Muscle of back (tissue), 13 donors: ENCODE measurements around the gene WFDC13. TPM values are rescaled to one million over a fixed set of nuclear protein-coding genes. Genes with fewer than 3 reads are reported as not detected.
"Not testable (repeated sequence)": the region's sequence is repeated elsewhere in the genome, so short reads cannot be mapped to it uniquely, and the experiment has no call there.

Experiments used
- DNase-seq, 3 donors: peaks; one replicate each; pipeline versions ENCODE4 v3.0.0 to v3.0.0-alpha.2; 2013
- long read RNA-seq, 9 donors: transcript quantifications; one replicate each; lab custom pipeline, GENCODE V29; 2026
- polyA plus RNA-seq, 10 donors: library from polyadenylated mRNA; unstranded; fragments of 120-200 nt; gene quantifications; one replicate each; pipeline ENCODE4 v1.2.1, GENCODE V29; 2013; ENCODE audit not compliant: insufficient read length in 10 of 10

The WFDC13 gene, protein sequence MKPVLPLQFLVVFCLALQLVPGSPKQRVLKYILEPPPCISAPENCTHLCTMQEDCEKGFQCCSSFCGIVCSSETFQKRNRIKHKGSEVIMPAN
- polyA plus RNA-seq: not detected
- long read RNA-seq, donor 1: 0 reads
- long read RNA-seq, donor 2: 0 reads
- long read RNA-seq, donor 3: 0 reads
- long read RNA-seq, donor 4: 0 reads
- long read RNA-seq, donor 5: 0 reads
- long read RNA-seq, donor 6: 0 reads
- long read RNA-seq, donor 7: 0 reads
- long read RNA-seq, donor 8: 0 reads
- long read RNA-seq, donor 9: 0 reads

GRCh38 chr20:45701873-45702272 lies at the start of gene WFDC13:
Gene WFDC13 (plus strand): TSS chr20:45702038. CDS start chr20:45702124, 86 bp downstream.
- DNase-seq: no peak

DNA sequence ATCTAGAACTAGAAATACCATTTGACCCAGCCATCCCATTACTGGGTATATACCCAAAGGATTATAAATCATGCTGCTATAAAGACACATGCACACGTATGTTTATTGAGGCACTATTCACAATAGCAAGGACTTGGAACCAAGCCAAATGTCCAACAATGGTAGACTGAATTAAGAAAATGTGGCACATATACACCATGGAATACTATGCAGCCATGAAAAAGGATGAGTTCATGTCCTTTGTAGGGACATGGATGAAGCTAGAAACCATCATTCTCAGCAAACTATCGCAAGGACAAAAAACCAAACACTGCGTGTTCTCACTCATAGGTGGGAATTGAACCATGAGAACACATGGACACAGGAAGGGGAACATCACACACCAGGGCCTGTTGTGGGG lies 44.8 kb upstream of the WFDC13 start:
- not testable (repeated sequence) for DNase-seq

DNA sequence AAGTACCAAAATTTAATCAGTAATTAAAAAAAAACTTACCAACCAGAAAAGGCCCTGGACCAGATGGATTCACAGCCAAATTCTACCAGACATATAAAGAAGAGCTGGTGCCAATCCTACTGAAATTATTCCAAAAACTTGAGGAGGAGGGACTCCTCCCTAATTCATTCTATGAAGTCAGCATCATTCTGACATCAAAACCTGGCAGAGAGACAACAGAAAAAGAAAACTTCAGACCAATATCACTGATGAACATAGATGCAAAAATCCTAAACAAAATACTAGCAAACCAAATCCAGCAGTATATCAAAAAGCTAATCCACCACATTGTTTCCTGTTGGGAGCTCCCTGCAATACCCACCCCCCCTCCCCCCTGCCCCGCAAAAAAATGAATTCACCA lies 31.7 kb upstream of the WFDC13 start, which contains the start of gene WFDC11:
WFDC11 (minus strand) TSS at position 101 of the 400 bp plus-strand sequence. CDS start 19,639 bp downstream, outside the sequence.
- DNase-seq: no peak

GRCh38 chr20:45672765-45673164 lies 29.1 kb upstream of the WFDC13 start:
- no peak for DNase-seq

GRCh38 chr20:45679650-45680049 lies 22.2 kb upstream of the WFDC13 start:
- no peak for DNase-seq

DNA sequence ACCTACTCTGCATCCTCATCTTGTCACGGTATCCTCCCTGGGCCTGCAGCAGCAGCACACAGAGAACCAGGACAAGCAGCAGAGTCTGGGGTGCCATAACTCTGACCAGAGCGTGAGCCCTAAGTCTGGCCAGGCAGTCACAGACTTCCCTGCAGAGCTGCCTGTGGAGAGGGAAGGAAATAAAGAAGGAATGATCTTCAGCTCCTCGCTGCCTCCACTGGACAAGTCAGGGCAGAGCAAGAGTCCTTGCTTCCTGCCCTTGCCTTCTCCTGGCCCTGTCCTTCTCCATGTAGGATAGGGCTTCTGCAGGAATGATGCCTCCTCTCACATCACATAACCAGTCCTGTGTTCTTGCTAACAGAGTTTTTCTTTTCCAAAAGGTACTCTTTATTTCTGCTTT lies 15.9 kb upstream of the WFDC13 start:
- DNase-seq: no peak

- DNase-seq: not testable (repeated sequence)
These were observed 8.5 kb upstream of the WFDC13 start for GRCh38 chr20:45693346-45693745.

DNA sequence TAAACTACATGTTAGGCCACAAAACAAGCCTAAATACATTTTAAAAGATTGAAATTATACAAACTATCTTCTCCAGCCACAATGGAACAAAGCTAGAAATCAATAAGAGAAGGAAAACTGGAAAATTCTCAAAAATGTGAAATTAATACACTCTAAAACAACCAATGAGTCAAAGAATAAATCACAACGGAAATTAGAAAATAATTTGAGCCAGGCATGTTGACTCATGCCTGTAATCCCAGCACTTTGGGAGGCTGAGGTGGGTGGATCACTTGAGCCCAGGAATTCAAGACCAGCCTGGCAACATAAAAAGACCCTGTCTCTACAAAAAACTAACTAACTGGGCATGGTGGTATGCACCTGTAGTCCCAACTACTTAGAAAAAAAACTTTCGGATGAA lies 6.3 kb upstream of the WFDC13 start:
- no peak for DNase-seq

DNA sequence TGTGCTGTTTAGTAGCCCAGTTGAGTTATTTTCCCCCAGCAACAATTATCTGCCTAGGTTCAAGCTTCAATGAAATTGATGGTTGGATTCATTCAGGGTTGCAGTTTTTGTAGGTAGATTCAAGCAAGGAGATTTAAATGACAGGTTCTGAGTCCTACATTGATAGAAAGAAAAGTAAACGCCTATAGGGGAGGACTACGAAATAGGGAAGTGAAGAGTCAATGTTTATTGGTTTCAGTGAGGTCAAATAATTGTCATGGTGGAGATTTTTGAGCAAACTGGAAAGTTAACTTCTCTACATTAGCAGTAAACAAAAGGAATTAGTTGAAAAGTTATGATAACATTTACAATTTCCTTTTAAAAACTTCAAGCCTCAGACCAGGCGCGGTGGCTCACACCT lies 734 bp upstream of the WFDC13 start:
- no peak for DNase-seq

- DNase-seq: peak in 2 of 3 donors; percentile 0 to 1
These were observed 3.3 kb downstream of the WFDC13 start, which contains the start of gene WFDC10B for GRCh38 chr20:45704969-45705637. Gene WFDC10B (minus strand): TSS chr20:45705019. CDS start chr20:45685992, 19,027 bp downstream.

DNA sequence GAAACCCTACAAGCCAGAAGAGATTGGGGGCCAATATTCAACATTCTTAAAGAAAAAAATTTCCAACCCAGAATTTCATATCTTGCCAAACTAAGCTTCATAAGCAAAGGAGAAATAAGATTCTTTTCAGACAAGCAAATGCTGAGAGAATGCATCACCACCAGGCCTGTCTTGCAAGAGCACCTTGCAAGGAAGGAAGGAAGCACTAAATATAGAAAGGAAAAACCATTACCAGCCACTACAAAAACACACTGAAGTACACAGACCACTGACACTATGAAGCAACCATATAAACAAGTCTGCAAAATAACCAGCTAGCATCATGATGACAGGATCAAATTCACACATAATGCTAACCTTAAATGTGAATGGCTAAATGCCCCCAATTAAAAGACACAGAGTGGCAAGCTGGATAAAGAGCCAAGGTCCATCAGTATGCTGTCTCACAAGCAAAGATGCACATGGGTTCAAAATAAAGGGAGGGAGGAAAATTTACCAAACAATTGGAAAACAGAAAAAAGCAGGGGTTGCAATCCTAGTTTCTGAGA lies 14.4 kb downstream of the WFDC13 start:
- not testable (repeated sequence) for DNase-seq

GRCh38 chr20:45722047-45722446 lies 20.2 kb downstream of the WFDC13 start, which contains the start of gene SPINT4:
Gene SPINT4 (plus strand): TSS chr20:45722347. CDS start chr20:45722368, 21 bp downstream.
- no peak for DNase-seq

GRCh38 chr20:45725134-45725533 lies 23.3 kb downstream of the WFDC13 start:
- no peak for DNase-seq

- DNase-seq: no peak
These were observed 25.2 kb downstream of the WFDC13 start for GRCh38 chr20:45727044-45727443.

DNA sequence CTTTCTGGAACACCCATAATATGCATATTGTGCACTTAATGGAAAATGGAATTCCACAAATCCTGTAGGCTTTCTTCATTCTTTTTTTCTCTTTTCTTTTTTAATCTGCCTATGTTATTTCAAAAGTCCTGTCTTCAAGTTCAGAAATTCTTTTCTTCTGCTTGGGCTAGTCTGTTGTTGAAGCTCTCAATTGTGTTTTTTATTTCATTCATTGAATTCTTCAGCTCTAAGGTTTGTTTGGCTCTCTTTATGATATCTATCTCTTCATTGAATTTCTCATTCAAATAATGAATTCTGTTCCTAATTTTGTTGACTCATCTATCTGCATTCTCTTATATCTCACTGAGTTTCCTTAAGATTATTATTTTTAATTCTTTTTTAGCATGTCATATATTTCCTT lies 30.4 kb downstream of the WFDC13 start:
- no peak for DNase-seq

DNA sequence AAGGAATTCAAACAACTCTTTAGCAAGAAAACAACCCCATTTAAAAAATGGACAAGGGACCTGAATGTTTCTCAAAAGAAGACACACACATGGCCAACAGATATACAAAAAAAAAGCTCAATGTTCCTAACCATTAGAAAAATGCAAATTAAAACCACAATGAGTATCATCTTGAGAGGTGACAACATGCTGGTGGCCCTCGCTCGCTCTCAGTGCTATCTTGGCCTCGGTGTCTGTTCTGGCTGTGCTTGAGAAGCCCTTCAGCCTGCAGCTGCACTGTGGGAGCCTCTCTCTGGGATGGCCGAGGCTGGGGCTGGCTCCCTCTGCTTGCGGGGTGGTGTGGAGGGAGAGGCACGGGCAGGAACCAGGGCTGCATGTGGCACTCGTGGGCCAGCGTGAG lies 33.7 kb downstream of the WFDC13 start:
- no peak for DNase-seq

DNA sequence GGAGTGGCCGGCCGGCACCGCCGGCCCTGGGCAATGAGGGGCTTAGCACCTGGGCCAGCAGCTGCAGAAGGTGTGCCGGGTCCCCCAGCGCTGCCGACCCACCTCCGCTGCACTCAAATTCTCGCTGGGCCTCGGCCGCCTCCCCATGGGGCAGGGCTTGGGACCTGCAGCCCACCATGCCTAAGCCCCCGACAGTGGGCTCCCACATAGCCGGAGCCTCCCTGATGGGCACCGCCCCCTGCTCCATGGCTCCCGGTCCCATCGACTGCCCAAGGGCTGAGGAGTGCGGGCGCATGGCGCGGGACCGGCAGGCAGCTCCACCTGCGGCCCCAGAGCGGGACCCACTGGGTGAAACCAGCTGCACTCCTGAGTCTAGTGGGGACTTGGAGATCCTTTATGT lies 34.1 kb downstream of the WFDC13 start:
- DNase-seq: no peak

DNA sequence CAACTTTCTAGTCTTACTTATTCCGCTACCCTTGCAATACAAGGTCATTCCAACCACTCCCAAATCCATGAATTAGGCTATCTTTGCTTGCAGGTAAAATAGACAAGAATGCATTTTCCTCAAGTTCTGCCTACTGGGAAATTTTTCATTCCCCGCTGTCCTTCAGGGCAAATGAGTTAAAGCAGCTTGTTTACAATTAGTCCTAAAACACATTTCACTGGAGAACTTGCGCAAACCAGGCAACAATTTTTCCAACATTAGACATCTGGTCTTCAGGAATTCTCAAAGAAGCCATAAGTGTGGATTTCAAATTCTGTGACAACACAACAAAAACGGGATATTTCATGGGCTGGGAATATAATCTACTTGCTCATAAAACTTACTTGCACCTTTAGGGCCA lies 40.8 kb downstream of the WFDC13 start:
- no peak for DNase-seq

- DNase-seq: no peak
These were observed 43.2 kb downstream of the WFDC13 start for GRCh38 chr20:45745015-45745414.

- no peak for DNase-seq
These were observed 49.9 kb downstream of the WFDC13 start for GRCh38 chr20:45751721-45752120.

GRCh38 chr20:45752746-45753145 lies 50.9 kb downstream of the WFDC13 start:
- no peak for DNase-seq

GRCh38 chr20:45758096-45758495 lies 56.3 kb downstream of the WFDC13 start:
- DNase-seq: no peak
